Activated CD4-positive, alpha-beta T cell treated with anti-CD3 and anti-CD28 coated beads, Interleukin-2, Interleukin-4, amounts not matched to agents 100 ng/mL and 50 ng/mL, durations not matched to agents 16 hours and 8 hours (primary cell): ENCODE results near the gene NUMA1.

Source experiments
- DNase-seq: peaks from one replicate; pipeline ENCODE4 v3.0.0-alpha.2; 2020; ENCODE audit warnings: low spot score

NUMA1 gene

DNA sequence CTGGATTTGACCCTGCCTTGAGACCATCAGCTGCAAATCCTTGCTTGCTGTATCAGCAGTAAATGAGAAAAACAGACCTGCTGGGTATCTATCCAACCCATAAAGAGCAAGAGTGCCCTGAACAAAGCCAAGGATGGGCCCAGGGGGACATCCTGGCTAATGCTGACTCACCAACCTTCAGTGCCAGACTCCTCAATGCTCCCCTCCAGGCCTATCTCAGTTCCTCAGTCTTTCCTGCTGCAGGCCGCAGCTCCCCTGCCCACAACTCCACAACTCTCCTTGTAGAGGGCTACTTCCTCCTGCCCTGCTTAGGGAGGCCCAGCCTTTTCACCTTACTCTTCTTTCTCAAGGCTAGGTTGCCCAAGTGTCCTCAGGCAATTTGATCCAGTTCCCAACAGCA, 20.1 kb upstream of the NUMA1 start:
- no peak for DNase-seq

DNA sequence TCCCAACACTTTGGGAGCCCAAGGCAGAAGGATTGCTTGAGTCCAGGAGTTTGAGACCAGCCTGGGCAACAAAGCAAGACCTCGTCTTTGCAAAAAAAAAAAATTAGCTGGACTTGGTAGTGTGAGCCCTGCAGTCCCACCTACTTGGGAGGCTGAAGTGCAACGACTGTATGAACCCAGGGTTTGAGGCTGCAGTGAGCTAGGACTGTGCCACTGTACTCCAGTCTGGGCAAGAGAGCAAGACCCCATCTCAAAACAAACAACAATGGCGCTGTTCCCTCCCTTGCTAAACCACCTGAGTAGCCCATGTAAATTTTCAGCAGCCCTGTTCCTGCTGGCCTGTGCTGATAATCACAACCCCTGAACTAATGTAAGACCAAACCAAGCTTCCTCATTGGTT, 19.7 kb upstream of the NUMA1 start:
- no peak for DNase-seq

- DNase-seq: no peak
Measured at GRCh38 chr11:72098741-72099140, 18.4 kb upstream of the NUMA1 start.

DNA sequence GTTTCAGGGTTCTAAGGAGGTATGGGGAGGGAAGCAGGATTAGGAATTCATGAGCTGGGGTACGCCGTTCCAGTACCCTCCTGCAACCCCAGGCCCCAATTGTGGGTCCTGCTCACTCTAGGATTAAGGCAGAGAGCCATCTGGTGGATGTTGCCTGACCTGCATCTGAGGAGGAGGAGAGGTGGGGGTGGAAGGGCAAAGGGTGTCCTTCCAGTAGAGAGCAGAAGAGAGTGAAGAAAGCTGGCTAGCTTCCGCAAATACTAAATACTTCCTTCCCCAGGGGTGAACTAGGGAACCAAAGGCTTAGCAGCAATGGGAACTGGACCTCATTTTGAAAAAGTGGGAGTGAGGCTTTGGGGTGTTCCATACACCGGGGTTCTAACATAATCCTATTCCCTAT, 10.9 kb upstream of the NUMA1 start:
- peak; percentile 60 for DNase-seq

DNA sequence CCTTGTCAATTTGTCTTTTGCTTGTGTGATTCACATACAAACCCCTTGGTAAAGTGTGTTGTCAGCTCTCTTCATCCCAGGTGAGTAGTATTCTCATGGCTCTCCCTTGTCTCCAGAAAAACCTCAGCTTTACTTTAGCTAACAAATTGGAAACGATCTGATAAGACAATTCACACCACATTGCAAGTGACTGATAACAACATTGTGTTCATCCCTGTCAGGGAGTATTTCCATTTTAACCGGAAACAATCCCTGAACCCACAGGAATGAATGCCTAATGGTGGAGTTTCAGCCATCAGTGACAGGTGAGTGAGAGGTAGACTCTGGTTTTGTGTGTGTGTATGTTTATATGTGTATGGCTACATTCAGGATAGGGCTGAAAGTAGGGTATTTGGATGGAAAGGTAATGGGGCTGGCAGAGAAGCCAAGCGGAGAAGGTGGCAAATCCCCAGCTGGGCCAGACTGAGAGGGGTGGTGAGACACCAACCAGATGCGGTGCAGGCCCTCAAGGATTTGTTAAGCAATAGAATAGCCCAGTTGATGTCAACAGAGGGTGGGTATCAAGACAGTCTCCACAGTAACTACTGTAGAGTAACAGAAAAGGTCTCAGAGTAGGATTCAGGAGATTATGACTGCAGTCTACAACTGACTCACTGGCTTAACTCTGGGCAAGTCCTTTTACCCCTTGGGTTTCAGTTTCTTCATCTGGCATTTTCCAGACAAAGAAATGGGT, 7.9 kb upstream of the NUMA1 start:
- no peak for DNase-seq

GRCh38 chr11:72085621-72086351, 5.4 kb upstream of the NUMA1 start:
- DNase-seq: no peak

DNA sequence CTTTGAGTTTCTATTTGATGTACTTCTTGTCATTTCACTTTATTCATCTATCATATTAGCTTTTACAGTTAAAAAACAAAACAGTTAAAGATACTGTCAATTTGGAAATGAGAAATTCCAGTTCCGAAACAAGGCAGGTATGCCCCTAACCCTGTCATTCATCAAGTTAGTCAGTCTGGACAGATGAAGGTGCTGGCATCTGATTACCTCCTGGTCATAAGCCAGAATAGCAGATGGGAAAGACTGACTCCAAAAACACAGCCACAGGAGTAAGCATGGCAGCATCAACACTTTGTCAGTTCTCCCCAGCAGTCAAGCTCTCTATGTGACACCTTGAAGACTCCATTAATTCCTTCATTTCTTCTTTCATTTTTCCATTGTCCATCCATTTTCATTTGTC, 4.6 kb upstream of the NUMA1 start:
- no peak for DNase-seq

DNA sequence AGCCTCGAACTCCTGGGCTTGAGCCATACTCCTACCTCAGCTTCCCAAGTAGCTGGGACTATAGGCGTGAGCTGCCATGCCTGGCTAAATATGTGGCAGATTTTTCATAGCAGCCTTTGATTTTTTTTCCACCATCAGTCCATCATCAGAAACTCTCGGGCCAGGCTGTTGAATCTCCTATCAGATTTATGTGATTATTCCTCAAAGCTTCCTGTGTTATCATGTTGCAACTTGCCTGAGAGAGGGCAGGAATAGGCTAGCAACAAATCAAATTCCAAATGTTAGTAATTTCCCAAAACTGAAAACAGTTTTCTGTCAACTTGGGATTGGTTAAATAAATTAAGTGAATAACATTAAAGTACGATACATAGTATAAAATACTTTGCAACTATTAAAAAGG, 3.7 kb upstream of the NUMA1 start:
- DNase-seq: no peak

GRCh38 chr11:72083414-72083813, 3.1 kb upstream of the NUMA1 start:
- DNase-seq: no peak

GRCh38 chr11:72081821-72082453, 1.6 kb upstream of the NUMA1 start:
- DNase-seq: no peak

DNA sequence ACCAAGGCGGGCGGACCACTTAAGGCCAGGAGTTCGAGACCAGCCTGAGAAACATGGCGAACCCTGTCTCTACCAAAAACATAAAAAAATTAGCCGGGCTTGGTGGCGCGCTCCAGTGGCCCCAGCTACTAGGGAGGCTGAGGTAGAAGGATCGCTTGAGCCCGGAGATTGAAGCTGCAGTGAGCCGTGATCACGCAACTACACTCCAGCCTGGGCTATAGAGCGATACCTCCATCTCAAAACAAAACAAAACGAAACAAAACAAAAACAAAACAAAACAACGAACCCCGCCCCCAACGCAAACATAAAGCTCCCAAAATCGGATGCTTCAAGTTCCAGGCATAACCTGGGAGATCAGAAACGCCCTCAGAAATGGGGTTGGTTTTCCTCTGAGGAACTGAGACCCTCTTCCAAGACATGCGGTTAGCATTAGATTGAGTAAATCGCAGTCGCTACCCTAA, 872 bp upstream of the NUMA1 start:
- DNase-seq: no peak

DNA sequence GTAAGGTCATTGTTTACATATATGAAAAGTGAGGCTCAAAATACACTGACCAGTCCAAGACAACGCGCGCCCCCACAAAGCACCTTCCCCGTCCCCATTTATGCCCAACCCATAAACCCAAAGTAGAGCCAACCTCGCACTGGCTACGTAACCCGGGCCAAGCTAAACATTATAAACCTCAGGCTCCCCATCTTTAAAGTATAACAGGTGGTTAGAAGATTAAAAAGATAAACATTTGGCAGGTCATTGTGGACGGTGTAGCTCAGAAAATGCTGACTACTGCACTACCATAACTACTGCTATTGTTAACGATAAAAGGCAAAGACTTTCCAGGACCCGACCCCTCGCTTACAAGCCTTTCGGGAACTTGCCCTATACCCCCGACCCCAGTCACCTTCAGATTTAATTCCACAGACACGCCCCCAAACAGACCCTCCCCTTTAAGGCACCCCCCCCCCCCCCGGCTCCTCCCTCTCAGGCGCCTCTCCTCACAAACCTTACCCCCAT, 470 bp downstream of the NUMA1 start:
- DNase-seq: no peak

- DNase-seq: no peak
Measured at GRCh38 chr11:72078477-72078876, 1.9 kb downstream of the NUMA1 start.

DNA sequence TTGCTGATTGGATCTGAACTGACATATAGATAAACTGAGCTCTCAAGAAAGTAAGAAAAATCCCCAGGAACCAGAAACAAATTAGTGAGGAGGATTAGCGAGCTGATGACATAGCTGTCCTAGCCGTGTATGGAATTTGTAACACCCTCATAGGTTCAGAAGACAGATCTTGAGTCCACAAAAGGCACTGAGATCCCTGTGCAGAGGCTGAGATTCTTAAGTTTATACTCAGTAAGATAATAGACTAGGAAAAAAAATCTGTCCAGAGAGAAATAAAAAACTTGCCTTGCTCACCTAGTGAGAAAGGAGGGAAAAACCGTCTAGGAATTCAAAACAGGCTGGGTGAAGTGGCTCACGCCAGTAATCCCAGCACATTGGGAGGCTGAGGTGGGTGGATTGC, 4.6 kb downstream of the NUMA1 start:
- DNase-seq: no peak

DNA sequence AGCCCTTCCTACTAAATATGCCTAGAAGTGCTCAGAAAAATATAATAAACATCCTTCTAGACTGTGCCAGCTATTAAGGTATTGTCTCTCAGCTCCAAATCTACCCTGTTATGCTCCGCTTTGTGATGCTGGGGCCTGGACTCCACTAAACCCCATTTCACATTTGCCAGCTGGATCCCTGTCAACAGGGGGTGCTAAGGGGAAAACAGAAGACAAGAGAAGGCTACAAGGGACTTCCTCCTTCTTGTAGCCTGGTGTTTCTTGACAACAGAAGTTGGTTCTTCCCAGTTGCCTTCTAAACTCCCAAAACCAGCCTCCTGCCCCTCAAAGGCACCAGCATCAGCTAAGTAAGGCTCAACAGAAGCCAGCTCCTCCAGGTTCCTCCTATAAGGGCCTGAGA, 5.2 kb downstream of the NUMA1 start:
- no peak for DNase-seq

GRCh38 chr11:72072348-72072747, 8.0 kb downstream of the NUMA1 start:
- DNase-seq: no peak

DNA sequence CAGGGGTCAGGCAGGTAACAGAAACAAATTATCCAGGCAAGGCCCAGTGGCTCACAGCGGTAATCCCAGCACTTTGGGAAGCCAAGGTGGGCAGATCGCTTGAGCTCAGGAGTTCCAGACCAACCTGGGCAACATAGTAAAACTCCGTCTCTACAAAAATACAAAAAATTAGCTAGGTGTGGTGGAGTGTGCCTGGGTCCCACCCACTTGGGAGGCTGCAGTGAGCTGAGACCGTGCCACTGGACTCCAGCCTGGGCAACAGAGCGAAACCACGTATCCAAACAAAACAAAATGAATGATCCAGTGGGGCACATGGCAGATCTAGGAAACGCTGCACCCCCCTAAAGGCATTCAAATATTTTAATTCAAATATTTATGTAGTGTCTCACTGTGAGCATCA, 9.9 kb downstream of the NUMA1 start:
- DNase-seq: no peak

DNA sequence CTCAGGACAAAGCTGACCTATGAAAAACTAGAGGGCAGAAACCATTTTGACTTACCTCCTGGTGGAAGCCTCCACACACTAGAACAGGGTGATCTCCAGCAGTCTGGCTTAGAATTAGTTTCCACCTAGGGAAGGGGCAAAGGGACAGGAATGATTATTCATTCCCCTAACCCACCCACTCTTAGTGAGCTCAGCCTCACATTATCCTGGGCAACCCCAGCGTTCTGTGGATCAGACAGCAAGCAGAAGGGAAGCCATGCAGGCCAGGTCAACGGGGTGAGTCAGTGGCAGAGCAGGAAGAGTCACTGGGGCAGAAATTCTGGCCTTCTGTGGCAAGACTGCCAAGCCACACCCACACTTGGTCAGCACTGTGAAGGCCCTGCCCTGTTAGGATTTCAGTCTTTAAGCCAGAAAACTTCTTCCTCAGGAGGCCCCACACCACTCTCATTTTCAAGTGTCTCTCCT, 10.5 kb downstream of the NUMA1 start:
- DNase-seq: no peak

GRCh38 chr11:72069200-72069599, 11.1 kb downstream of the NUMA1 start:
- no peak for DNase-seq

DNA sequence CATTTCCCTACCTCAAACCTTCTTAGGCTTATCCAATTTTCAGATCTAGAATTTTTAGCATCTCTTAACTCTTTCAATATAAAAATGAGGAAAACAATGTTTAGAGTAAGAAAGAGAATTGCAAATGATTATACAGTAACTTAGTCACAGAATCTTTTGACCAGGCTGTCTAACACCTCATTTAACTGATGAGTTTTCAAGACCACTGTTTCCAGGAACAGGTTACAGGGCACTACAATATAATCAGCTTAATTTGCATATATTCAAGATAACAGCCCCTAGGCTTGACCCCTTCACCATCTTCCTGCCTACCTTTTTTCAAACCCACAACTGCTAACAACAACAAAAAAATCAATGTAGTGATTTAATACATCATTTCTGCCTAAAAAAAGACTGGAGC, 12.7 kb downstream of the NUMA1 start:
- DNase-seq: no peak

- DNase-seq: no peak
Measured at GRCh38 chr11:72067266-72067665, 13.1 kb downstream of the NUMA1 start.

DNA sequence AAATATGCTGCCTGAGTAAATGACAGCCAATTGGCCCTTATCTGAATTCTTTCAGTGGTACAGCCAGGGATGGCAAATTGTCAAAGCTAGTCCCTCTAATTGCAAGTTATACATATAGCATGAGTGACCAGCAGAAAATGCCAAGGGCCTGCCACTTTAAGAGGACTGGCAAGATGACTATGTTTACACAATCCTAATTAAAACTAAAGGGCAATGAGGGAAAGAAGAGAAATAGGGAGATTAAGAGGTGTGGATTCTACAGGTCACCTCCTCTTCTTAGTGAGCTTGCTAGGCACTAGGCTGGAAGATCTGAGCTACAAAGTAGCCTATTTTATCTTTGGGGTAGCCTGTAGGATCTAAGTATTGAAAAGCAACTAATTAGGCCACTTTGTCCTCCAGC, 13.5 kb downstream of the NUMA1 start:
- no peak for DNase-seq
